GM08714 (cell line): Measurements from ENCODE around the gene HTR1A.

Experiments used
- H3K4me3 ChIP-seq: fragments of 200-500 bp; sonication (Bioruptor generic); 2 replicates; pipeline ENCODE4 v1.5.1; 2014; ENCODE audit warnings: mild to moderate bottlenecking, low read length, inconsistent platforms
- ZNF274 ChIP-seq: IDR thresholded peaks from 2 replicates; pipeline ENCODE4 v1.6.1; 2012; ENCODE audit warnings: mild to moderate bottlenecking, low read depth, low read length

HTR1A gene

DNA sequence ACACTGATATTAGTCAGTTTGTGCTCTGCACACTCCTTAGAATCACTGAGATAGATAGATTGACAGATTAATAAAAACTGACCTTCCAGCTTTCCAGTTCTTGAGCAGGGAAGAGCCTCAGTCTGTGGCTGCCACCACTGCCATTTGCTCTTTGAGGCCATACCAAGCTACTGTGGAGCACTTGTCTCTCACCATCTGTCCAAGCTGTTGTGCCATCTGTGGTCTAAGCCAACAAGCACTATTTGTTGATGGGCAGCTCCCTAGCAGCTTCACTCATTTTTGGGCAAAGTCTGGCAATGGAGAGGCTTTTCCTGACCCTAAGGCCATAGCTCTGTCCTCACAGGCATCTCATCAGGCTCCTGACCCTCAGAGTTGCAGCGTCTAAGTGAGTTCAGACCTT lies 30.4 kb downstream of the HTR1A start:
- no peak for TF ChIP-seq ZNF274
- no peak overlapping the region for H3K4me3 ChIP-seq

DNA sequence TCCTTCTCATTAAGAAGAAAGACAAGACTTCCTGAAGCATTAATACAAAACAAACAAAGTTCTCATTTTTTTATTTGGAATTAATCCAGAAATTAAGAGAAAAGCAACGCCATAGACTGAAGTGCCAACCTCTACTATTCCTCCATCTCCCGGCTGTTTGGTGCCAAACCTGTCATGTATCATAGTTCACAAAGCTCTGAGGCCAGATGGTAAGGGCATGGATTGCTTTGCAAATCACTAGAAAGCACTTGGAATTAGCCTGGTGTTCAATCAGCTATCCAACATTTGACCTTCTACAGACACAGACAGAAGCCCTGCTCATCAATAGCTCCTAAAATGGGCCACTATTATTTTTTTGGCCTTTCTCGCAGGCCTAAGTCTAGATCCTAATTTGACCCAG lies 33.8 kb downstream of the HTR1A start:
- no peak for TF ChIP-seq ZNF274
- no peak overlapping the region for H3K4me3 ChIP-seq

DNA sequence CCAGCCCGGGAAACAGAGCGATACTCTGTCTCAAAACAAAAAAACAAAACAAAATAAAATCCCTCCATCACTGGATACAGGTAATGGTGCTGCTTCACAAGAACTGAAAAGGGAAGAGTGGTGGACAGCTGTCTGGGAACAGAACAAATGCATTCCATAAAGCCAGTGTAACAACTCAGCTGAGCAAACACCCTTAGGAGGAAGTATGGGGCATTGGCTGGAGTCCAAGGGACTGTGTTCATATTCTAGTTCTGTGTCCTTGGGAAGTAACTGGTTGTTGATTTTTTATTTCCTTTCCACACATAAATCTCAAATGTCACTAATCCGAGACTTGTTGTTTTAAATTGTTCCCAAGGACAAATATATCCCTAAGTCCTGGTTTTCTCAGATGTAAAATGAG lies 38.3 kb downstream of the HTR1A start:
- H3K4me3 ChIP-seq = no peak overlapping the region
- TF ChIP-seq ZNF274 = no peak

DNA sequence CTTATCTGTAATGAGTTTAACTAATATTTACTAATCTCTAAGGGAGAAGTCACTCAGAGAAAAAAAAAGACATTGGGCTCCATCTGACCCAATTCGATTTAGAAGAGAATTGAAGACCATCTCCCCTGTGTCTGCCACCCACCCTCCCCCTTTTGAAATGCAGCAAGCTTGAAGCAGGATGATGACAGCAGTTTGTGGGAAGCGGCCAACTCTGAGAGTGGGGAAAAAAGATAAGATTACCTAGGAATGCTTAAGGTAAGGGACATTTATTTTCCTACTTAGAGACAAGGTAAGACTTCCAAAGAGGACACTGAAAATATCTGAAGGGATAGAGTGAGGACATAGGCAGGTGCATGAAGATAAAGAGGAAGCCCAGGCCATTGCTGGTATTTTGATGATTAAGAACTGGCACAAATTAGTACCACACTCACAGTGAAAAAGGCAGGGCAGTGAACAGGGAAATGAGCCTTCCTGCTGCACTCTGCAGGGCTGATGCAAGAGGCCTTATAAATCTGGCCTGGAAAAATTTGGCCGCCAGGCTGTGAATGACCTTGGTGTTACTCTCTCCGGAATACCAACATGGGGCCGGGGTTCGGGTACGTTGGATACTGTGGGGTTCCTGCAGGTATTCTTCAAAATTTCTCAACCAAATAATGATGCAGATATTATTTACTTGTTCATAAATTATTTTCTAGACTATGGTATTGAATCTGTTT lies 42.3 kb downstream of the HTR1A start:
- TF ChIP-seq ZNF274 = no peak
- H3K4me3 ChIP-seq = no peak overlapping the region

DNA sequence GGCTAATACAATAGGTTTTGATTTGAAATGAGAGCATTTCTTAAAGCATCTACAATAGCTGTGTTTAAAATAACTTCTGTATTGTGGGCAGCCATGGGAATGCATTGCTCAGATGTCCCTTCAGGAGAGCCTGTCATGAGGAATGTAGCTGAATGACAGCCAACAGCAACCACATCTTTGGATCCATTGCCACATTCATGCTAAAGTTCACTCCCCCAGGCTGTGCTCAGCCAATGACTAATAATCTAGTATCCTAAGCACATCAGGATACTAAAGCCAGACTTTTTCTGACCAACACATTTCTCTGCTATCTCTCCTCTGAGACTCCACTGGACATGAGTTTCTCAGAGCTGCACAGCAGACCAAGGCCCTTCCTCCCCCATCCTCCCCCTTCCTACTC lies 45.5 kb downstream of the HTR1A start:
- no peak overlapping the region for H3K4me3 ChIP-seq
- TF ChIP-seq ZNF274 = no peak

DNA sequence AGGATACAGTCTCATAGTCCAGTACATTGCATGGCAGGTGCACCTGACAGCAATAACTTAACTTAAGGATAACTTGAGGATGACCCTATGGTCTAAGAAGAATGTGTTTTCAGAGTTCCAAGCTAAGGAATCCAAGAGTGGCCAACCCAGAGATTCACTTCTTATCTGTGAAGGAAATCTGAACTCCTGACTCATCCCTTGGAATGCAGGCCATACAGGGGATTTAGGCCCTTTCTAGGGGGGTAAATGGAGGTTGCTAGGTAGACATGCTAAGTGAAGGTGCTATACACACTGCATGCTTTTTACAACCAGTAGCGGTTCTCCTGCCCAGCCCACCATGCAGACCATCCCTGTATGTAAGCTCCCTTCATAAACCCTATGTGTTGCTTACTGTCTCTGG lies 50.4 kb downstream of the HTR1A start:
- no peak for TF ChIP-seq ZNF274
- H3K4me3 ChIP-seq = no peak overlapping the region
